H9 (cell line): Measurements from ENCODE around the gene STC2. TPM values are rescaled to one million over a fixed set of nuclear protein-coding genes. Genes with fewer than 3 reads are reported as not detected.

Experiments used
- DNase-seq: peaks from one replicate; pipeline ENCODE4 v3.0.0-alpha.2; 2017
- H2AFZ ChIP-seq: one replicate; pipeline ENCODE4 v1.6.1; 2013; ENCODE audit warnings: mild to moderate bottlenecking, low read length, control low read depth, moderate library complexity
- H2AK5ac ChIP-seq: 2 replicates; pipeline ENCODE4 v1.6.1; 2013; ENCODE audit warnings: low read length, control low read depth, mixed read lengths; ENCODE audit not compliant: insufficient read length
- H2BK120ac ChIP-seq: one replicate; pipeline ENCODE4 v1.6.1; 2013; ENCODE audit warnings: low read depth, mild to moderate bottlenecking, low read length, control low read depth, inconsistent platforms; ENCODE audit not compliant: poor library complexity, severe bottlenecking
- H2BK12ac ChIP-seq: 2 replicates; pipeline ENCODE4 v1.6.1; 2013; ENCODE audit warnings: low read length, control low read depth, mixed read lengths, low read depth; ENCODE audit not compliant: insufficient read length
- H2BK15ac ChIP-seq: 2 replicates; pipeline ENCODE4 v1.6.1; 2013; ENCODE audit warnings: low read depth, low read length, control low read depth
- H2BK20ac ChIP-seq: one replicate; pipeline ENCODE4 v1.6.1; 2013; ENCODE audit warnings: low read depth, mild to moderate bottlenecking, low read length, control low read depth, inconsistent platforms; ENCODE audit not compliant: poor library complexity, severe bottlenecking
- H2BK5ac ChIP-seq: 2 replicates; pipeline ENCODE4 v1.6.1; 2013; ENCODE audit warnings: low read length, control low read depth, mixed read lengths; ENCODE audit not compliant: insufficient read length
- H3K14ac ChIP-seq: 2 replicates; pipeline ENCODE4 v1.6.1; 2013; ENCODE audit warnings: low read length, control low read depth; ENCODE audit not compliant: insufficient read depth
- H3K18ac ChIP-seq: 2 replicates; pipeline ENCODE4 v1.6.1; 2013; ENCODE audit warnings: low read depth, mild to moderate bottlenecking, mixed read lengths, low read length, control low read depth; ENCODE audit not compliant: insufficient read length
- H3K23ac ChIP-seq: 2 replicates; pipeline ENCODE4 v1.6.1; 2013; ENCODE audit warnings: low read length, control low read depth, mixed read lengths, low read depth; ENCODE audit not compliant: insufficient read length
- H3K23me2 ChIP-seq: 2 replicates; pipeline ENCODE4 v1.6.1; 2013; ENCODE audit warnings: low read depth, mild to moderate bottlenecking, mixed read lengths, low read length, control low read depth; ENCODE audit not compliant: insufficient read length, poor library complexity, severe bottlenecking
- H3K27ac ChIP-seq: 2 replicates; pipeline ENCODE4 v1.5.1; 2013; ENCODE audit warnings: low read length, control low read depth, mixed read lengths, low read depth; ENCODE audit not compliant: insufficient read length
- H3K27me3 ChIP-seq: 2 replicates; pipeline ENCODE4 v1.6.1; 2013; ENCODE audit warnings: low read length, control low read depth, inconsistent platforms; ENCODE audit not compliant: insufficient read depth
- H3K4ac ChIP-seq: 2 replicates; pipeline ENCODE4 v1.6.1; 2013; ENCODE audit warnings: low read depth, mild to moderate bottlenecking, control low read depth, inconsistent platforms, low read length, moderate library complexity
- H3K4me1 ChIP-seq: 2 replicates; pipeline ENCODE4 v1.6.1; 2013; ENCODE audit warnings: low read length, control low read depth, inconsistent platforms; ENCODE audit not compliant: insufficient read depth
- H3K4me2 ChIP-seq: 2 replicates; pipeline ENCODE4 v1.6.1; 2013; ENCODE audit warnings: low read length, control low read depth, mixed read lengths; ENCODE audit not compliant: insufficient read length, insufficient read depth
- H3K56ac ChIP-seq: 2 replicates; pipeline ENCODE4 v1.6.1; 2013; ENCODE audit warnings: low read depth, mild to moderate bottlenecking, mixed read lengths, low read length, control low read depth; ENCODE audit not compliant: insufficient read length
- H3K79me1 ChIP-seq: 2 replicates; pipeline ENCODE4 v1.6.1; 2013; ENCODE audit warnings: low read depth, mild to moderate bottlenecking, moderate library complexity, low read length, control low read depth, inconsistent platforms; ENCODE audit not compliant: insufficient read depth, poor library complexity, severe bottlenecking
- H3K79me2 ChIP-seq: 2 replicates; pipeline ENCODE4 v1.6.1; 2013; ENCODE audit warnings: low read length, control low read depth, inconsistent platforms; ENCODE audit not compliant: insufficient read depth
- H3K9ac ChIP-seq: 2 replicates; pipeline ENCODE4 v1.6.1; 2013; ENCODE audit warnings: low read length, control low read depth, mixed read lengths; ENCODE audit not compliant: insufficient read length; ENCODE audit errors: extremely low read depth
- H3K9me3 ChIP-seq: one replicate; pipeline ENCODE4 v1.6.1; 2013; ENCODE audit warnings: low read depth, low read length, inconsistent platforms; ENCODE audit not compliant: control insufficient read depth
- H3T11ph ChIP-seq: one replicate; pipeline ENCODE4 v1.6.1; 2013; ENCODE audit warnings: mild to moderate bottlenecking, low read length, control low read depth, inconsistent platforms
- H4K20me1 ChIP-seq: one replicate; pipeline ENCODE4 v1.6.1; 2013; ENCODE audit not compliant: control insufficient read depth, insufficient read length, insufficient read depth
- H4K5ac ChIP-seq: 2 replicates; pipeline ENCODE4 v1.6.1; 2013; ENCODE audit warnings: low read depth, mild to moderate bottlenecking, mixed read lengths, low read length, control low read depth; ENCODE audit not compliant: insufficient read length
- H4K8ac ChIP-seq: replicated peaks from 2 replicates; pipeline ENCODE4 v1.6.1; 2013; ENCODE audit warnings: low read length, control low read depth, mixed read lengths, low read depth; ENCODE audit not compliant: insufficient read length
- H4K91ac ChIP-seq: 2 replicates; pipeline ENCODE4 v1.6.1; 2013; ENCODE audit warnings: low read depth, mild to moderate bottlenecking, moderate library complexity, mixed read lengths, low read length, control low read depth; ENCODE audit not compliant: insufficient read length
- H3K27ac Mint-ChIP-seq, 3 experiments: 2 replicates in 2 of 3; 3 replicates in 1 of 3; pipeline ENCODE4 v1.8.0; 2020 to 2021; ENCODE audit warnings: mixed read lengths in 3 of 3, mild to moderate bottlenecking in 1 of 3, moderate library complexity in 1 of 3
- H3K27me3 Mint-ChIP-seq: 2 replicates; pipeline ENCODE4 v1.8.0; 2021; ENCODE audit warnings: low read depth, mild to moderate bottlenecking, moderate library complexity, mixed read lengths
- H3K36me3 Mint-ChIP-seq, 3 experiments: 2 replicates in 2 of 3; 3 replicates in 1 of 3; pipeline ENCODE4 v1.8.0; 2020 to 2021; ENCODE audit warnings: low read depth in 3 of 3, mixed read lengths in 3 of 3; ENCODE audit not compliant: insufficient read depth in 1 of 3
- H3K4me1 Mint-ChIP-seq, 2 experiments: 2 replicates each; pipeline ENCODE4 v1.8.0; 2020; ENCODE audit warnings: mixed read lengths in 2 of 2
- H3K4me3 Mint-ChIP-seq, 2 experiments: 2 replicates in 1 of 2; 3 replicates in 1 of 2; pipeline ENCODE4 v1.8.0; 2020 to 2021; ENCODE audit warnings: mild to moderate bottlenecking in 2 of 2, mixed read lengths in 2 of 2, moderate library complexity in 1 of 2
- H3K9me3 Mint-ChIP-seq, 2 experiments: 2 replicates in 1 of 2; 3 replicates in 1 of 2; pipeline ENCODE4 v1.8.0; 2020; ENCODE audit warnings: mild to moderate bottlenecking in 2 of 2, mixed read lengths in 2 of 2, moderate library complexity in 1 of 2
- CTCF ChIP-seq: fragments of 200-600 bp; sonication (generic); conservative IDR thresholded peaks from 3 replicates; pipeline ENCODE4 v1.8.0; 2021; ENCODE audit warnings: antibody characterized with exemption, mild to moderate bottlenecking
- WGBS: extraction: QIAGEN DNeasy Blood & Tissue Kit; methylation state at CpG from one replicate; pipeline ENCODE4 v1.1.7; 2013; ENCODE audit warnings: missing lambda C conversion rate, low lambda C conversion rate, mixed read lengths; ENCODE audit not compliant: insufficient read length; ENCODE audit errors: extremely low coverage; 5-methylcytosine and 5-hydroxymethylcytosine counted together
- total RNA-seq: library from RNA; stranded (reverse); gene quantifications from 2 replicates; pipeline ENCODE4 v1.2.1, GENCODE V29; 2021

Gene STC2
- total RNA-seq, 1 experiment from 2014 or later, result 77.7 TPM

GRCh38 chr5:173299820-173300219 lies 28.4 kb downstream of the STC2 start:
- no peak for TF ChIP-seq CTCF
- H2AFZ ChIP-seq, result no peak overlapping the region
- H3K9me3 ChIP-seq, result no peaks in the 10 kb centered on the region
- H3K4me1 ChIP-seq, result peaks cover 6% of the 10 kb centered on the region; the same call in 1 of the 2 replicates
- no peak overlapping the region for H3K56ac ChIP-seq
- H4K5ac ChIP-seq, result no peak overlapping the region
- Mint-ChIP-seq H3K27ac (no peak overlapping the region), H3K4me1 (peaks cover 59 to 61% of the 10 kb centered on the region in 2 experiments), H3K9me3 (no peaks in the 10 kb centered on the region; a peak in 1 of 5 replicates), H3K4me3 (no peak overlapping the region), H3K36me3 (no peaks in the 10 kb centered on the region; a peak in 1 of 7 replicates), H3K27me3 (peaks cover 21% of the 10 kb centered on the region)
- no CpG with 5 or more reads among the region's 7 CpGs for WGBS
- no peak overlapping the region for H3K4ac ChIP-seq
- H2BK12ac ChIP-seq, result no peak overlapping the region
- no peaks in the 10 kb centered on the region for H4K20me1 ChIP-seq
- no peak overlapping the region for H2AK5ac ChIP-seq
- no peak for DNase-seq
- H3K79me1 ChIP-seq, result no peaks in the 10 kb centered on the region
- no peak overlapping the region for H2BK5ac ChIP-seq
- H3K18ac ChIP-seq, result no peak overlapping the region
- no peak overlapping the region for H2BK120ac ChIP-seq
- H2BK20ac ChIP-seq, result no peak overlapping the region
- H3K4me2 ChIP-seq, result no peak overlapping the region
- H3K23ac ChIP-seq, result no peak overlapping the region
- no peak overlapping the region for H3K14ac ChIP-seq
- no peak overlapping the region for H4K8ac ChIP-seq
- H3K79me2 ChIP-seq, result no peaks in the 10 kb centered on the region
- no peak overlapping the region for H3K27ac ChIP-seq
- no peaks in the 10 kb centered on the region for H3K27me3 ChIP-seq
- no peaks in the 10 kb centered on the region for H3K23me2 ChIP-seq
- H3K9ac ChIP-seq, result no peak overlapping the region
- no peak overlapping the region for H2BK15ac ChIP-seq
- no peak overlapping the region for H4K91ac ChIP-seq
- H3T11ph ChIP-seq, result no peak overlapping the region
